LHCN-M2 (cell line): ENCODE measurements around the gene ZNF771. TPM values are rescaled to one million over a fixed set of nuclear protein-coding genes. Genes with fewer than 3 reads are reported as not detected.
"Not testable (repeated sequence)": the region's sequence is repeated elsewhere in the genome, so short reads cannot be mapped to it uniquely, and the experiment has no call there.

Source experiments
- DNase-seq: peaks from one replicate; pipeline ENCODE4 v3.0.0-alpha.2; 2012; ENCODE audit warnings: low read depth
- total RNA-seq: library from RNA; depleted of rRNA; stranded (reverse); fragments of >200 nt; gene quantifications from 2 replicates; pipeline ENCODE4 v1.2.3, GENCODE V29; 2014; rRNA removed

Gene ZNF771
- total RNA-seq, 1 experiment from 2014 or later = 19.7 TPM

DNA sequence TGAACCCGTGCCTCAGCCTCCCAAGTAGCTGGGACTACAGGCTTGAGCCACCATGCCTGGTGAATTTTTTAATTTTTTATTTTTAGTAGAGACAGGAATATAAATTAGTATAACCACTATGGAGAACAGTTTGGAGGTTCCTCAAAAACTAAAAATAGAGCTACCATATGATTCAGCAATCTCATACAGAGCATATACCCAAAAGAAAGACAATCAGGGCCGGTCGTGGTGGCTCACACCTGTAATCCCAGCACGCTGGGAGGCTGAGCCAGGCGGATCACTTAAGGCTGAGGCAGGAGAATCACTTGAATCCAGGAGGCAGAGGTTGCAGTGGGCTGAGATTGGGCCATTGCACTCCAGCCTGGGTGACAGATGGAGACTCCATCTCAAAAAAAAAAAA is 54.0 kb downstream of the ZNF771 start:
- DNase-seq = not testable (repeated sequence)

DNA sequence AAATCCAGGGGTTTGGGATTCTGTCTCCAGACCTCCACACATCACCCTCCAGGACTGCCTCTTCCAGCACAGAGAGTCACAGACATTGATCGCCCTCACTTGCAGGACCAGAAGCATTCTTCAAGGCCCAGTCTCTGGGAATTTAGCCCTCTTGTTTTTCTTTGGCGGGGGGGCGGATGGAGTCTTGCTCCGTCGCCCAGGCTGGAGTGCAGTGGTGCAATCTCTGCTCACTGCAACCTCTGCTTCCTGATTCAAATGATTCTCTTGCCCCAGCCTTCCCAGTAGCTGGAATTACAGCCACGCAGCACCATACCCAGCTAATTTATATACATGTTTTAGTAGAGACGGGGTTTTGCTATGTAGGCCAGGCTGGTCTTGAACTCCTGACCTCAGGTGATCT is 56.7 kb downstream of the ZNF771 start:
- no peak for DNase-seq

Other genes with a start within 250 kb of the ZNF771 start
- 5.0 and 6.7 TPM in 2 replicates for gene CORO1A, start 224.0 kb upstream of the ZNF771 start, total RNA-seq
- gene BOLA2B, start 213.9 kb upstream of the ZNF771 start, total RNA-seq = 257 and 647 TPM in 2 replicates
- 40.2 and 49.2 TPM in 2 replicates for gene SLX1A, start 213.7 kb upstream of the ZNF771 start, total RNA-seq
- 2.6 and 5.4 TPM in 2 replicates for gene SULT1A3, start 208.4 kb upstream of the ZNF771 start, total RNA-seq
- 0.57 and 0.58 TPM in 2 replicates for gene NPIPB13, start 159.1 kb upstream of the ZNF771 start, total RNA-seq
- gene CD2BP2, start 52.3 kb upstream of the ZNF771 start, total RNA-seq = 65.6 and 67.6 TPM in 2 replicates
- gene TBC1D10B, start 37.1 kb upstream of the ZNF771 start, total RNA-seq = 41.8 and 43.9 TPM in 2 replicates
- 7.2 TPM in 1 of 2 replicates, not detected in the other for gene MYL11, start 32.8 kb upstream of the ZNF771 start, total RNA-seq
- gene SEPTIN1, start 25.0 kb upstream of the ZNF771 start, total RNA-seq = 0.17 TPM in 1 of 2 replicates, not detected in the other
- 8.8 and 10.3 TPM in 2 replicates for gene ZNF48, start 12.2 kb upstream of the ZNF771 start, total RNA-seq
- 31.7 and 33.6 TPM in 2 replicates for gene DCTPP1, start 22.4 kb downstream of the ZNF771 start, total RNA-seq
- 5.1 and 10.0 TPM in 2 replicates for gene SEPHS2, start 38.3 kb downstream of the ZNF771 start, total RNA-seq
- gene ITGAL, start 65.1 kb downstream of the ZNF771 start, total RNA-seq = not detected in 2 replicates
- 36.7 and 40.6 TPM in 2 replicates for gene ZNF768, start 119.0 kb downstream of the ZNF771 start, total RNA-seq
- 13.3 TPM in 2 replicates for gene ZNF747, start 127.3 kb downstream of the ZNF771 start, total RNA-seq
- 7.8 and 9.6 TPM in 2 replicates for gene ZNF764, start 150.8 kb downstream of the ZNF771 start, total RNA-seq
- 11.9 and 16.2 TPM in 2 replicates for gene ZNF688, start 164.1 kb downstream of the ZNF771 start, total RNA-seq
- 8.5 and 9.6 TPM in 2 replicates for gene ZNF785, start 178.1 kb downstream of the ZNF771 start, total RNA-seq
- 8.7 and 12.5 TPM in 2 replicates for gene ZNF689, start 202.8 kb downstream of the ZNF771 start, total RNA-seq
- gene PRR14, start 243.4 kb downstream of the ZNF771 start, total RNA-seq = 9.3 and 12.7 TPM in 2 replicates